Testis (tissue), 3 donors: ENCODE measurements around the gene PIN4. TPM values are rescaled to one million over a fixed set of nuclear protein-coding genes. Genes with fewer than 3 reads are reported as not detected.
"Not testable (repeated sequence)": the region's sequence is repeated elsewhere in the genome, so short reads cannot be mapped to it uniquely, and the experiment has no call there.

Source experiments
- DNase-seq: peaks from one replicate; pipeline ENCODE4 v3.0.0-alpha.2; 2019
- H3K27ac ChIP-seq, 2 donors: fragments of 200-600 bp; sonication (generic); one replicate each; pipeline ENCODE4 v1.5.1; 2019
- H3K27me3 ChIP-seq: fragments of 200-600 bp; sonication (generic); one replicate; pipeline ENCODE4 v1.5.1; 2019
- H3K36me3 ChIP-seq: fragments of 200-600 bp; sonication (generic); one replicate; pipeline ENCODE4 v1.5.1; 2017; ENCODE audit warnings: low read depth; ENCODE audit errors: missing control alignments
- H3K4me1 ChIP-seq: fragments of 200-600 bp; sonication (generic); one replicate; pipeline ENCODE4 v1.5.1; 2019
- H3K4me3 ChIP-seq, 2 donors: fragments of 200-600 bp; sonication (generic); one replicate each; pipeline ENCODE4 v1.5.1; 2017 to 2019
- H3K9me3 ChIP-seq: fragments of 200-600 bp; sonication (generic); one replicate; pipeline ENCODE4 v1.5.1; 2017
- POLR2A ChIP-seq: fragments of 450-650 bp; IDR thresholded peaks from one replicate; pipeline ENCODE4 v1.6.1; 2017; ENCODE audit warnings: antibody characterized with exemption, mild to moderate bottlenecking, moderate library complexity
- WGBS, 2 donors: methylation state at CpG; one replicate each; pipeline ENCODE4 v1.1.5; 2018; 5-methylcytosine and 5-hydroxymethylcytosine counted together
- intact Hi-C: fragments of 100-400 bp; cut with DNase I; formaldehyde crosslinking; loops from one replicate; pipeline ENCODE4 v1.15.1; 2023; ENCODE audit warnings: low total_unique reads
- polyA plus RNA-seq: library from polyadenylated mRNA; stranded (reverse); fragments of 350-450 nt; fragmentation: Illumina TruSeq; extraction: RNeasy Lipid Tissue Mini Kit (QIAGEN cat#74804); gene quantifications from one replicate; pipeline ENCODE4 v1.2.3, GENCODE V29; 2014; ENCODE audit warnings: low read depth, low replicate concordance; ENCODE audit not compliant: insufficient read depth
- total RNA-seq, 2 donors: library from RNA; depleted of rRNA; stranded (reverse); fragments of >200 nt; gene quantifications; one replicate each; pipeline ENCODE4 v1.2.3, GENCODE V29; 2016
- TF ChIP-seq, protein P1 (sequence below), 3 experiments: fragments of 450-650 bp in 2 of 3; fragments of 200-600 bp in 1 of 3; sonication (generic) in 1 of 3; IDR thresholded peaks; one replicate each; pipeline ENCODE4 v1.5.1; 2016 to 2019; ENCODE audit warnings: antibody characterized with exemption in 3 of 3, mild to moderate bottlenecking in 2 of 3, moderate library complexity in 1 of 3

PIN4 gene
- total and polyA plus RNA-seq, 3 donors from 2014 or later, result 8.2 to 8.7 (median 8.2) TPM

DNA sequence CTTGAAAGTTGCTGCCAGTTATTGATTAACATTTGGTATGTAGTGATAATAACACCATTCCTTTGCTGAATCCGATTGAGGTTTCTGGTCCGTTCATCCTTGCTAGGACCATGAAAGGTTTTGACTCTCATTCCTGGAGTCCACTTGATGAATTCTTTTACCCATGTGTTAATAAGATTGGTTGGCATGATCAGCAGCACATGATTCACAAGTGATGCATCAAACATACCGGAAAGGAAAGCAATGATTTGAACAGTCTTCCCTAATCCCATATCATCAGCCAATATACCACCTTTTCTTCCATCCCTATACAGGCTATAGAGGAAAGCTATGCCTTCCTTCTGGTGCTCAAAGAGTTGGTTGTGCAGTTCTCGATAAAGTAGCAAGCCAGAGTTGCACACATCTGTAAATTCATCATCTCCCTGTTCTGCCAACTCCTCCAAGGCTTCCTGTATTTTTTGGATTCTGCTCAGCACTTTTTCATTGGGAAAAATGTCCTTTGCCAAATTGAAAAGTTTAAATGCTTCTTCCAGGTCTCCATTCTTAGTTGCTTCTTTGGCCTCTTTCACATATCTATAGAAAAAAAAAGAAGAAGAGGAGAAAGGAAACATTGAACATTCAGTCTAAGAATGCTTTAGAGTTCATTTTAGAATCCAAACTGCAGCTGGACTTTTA lies 26.7 kb downstream of the PIN4 start:
- intact Hi-C loops, result no loop called here
- no peaks in the 10 kb centered on the region for H3K36me3 ChIP-seq
- no peaks in the 10 kb centered on the region for H3K4me1 ChIP-seq
- WGBS, 2 donors, result 87 to 95% methylated on average over 4 of the region's 4 CpGs
- no peaks in the 10 kb centered on the region for H3K9me3 ChIP-seq
- no peaks in the 10 kb centered on the region for H3K27me3 ChIP-seq
- TF ChIP-seq, protein P1, sequence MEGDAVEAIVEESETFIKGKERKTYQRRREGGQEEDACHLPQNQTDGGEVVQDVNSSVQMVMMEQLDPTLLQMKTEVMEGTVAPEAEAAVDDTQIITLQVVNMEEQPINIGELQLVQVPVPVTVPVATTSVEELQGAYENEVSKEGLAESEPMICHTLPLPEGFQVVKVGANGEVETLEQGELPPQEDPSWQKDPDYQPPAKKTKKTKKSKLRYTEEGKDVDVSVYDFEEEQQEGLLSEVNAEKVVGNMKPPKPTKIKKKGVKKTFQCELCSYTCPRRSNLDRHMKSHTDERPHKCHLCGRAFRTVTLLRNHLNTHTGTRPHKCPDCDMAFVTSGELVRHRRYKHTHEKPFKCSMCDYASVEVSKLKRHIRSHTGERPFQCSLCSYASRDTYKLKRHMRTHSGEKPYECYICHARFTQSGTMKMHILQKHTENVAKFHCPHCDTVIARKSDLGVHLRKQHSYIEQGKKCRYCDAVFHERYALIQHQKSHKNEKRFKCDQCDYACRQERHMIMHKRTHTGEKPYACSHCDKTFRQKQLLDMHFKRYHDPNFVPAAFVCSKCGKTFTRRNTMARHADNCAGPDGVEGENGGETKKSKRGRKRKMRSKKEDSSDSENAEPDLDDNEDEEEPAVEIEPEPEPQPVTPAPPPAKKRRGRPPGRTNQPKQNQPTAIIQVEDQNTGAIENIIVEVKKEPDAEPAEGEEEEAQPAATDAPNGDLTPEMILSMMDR (IDR thresholded peaks at IDR 0.05), result no peak
- TF ChIP-seq POLR2A, result no peak
- no peak overlapping the region for H3K4me3 ChIP-seq
- no peak for DNase-seq
- no peak overlapping the region for H3K27ac ChIP-seq

DNA sequence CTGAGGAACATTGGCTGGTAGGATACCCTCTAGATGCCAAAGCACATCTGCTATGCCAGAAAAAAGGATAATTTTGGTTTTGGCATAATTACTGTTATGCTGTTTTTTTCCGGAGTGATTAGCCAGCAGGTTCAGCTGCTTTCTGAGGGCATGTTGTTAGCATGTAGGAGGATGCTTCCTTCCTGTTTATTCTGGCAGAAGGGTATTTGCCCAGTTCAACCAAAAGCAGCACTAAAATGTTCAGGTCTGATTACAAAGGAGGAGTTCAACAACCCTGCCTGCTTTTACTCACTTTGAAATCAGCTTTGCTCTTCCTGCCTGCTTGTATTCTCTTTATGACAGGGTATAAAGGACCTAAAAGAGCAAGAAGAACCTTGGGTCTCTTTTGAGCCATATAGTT lies 35.4 kb downstream of the PIN4 start:
- 33 to 43% methylated on average over 1 of the region's 1 CpG for WGBS, 2 donors
- H3K4me1 ChIP-seq, result no peaks in the 10 kb centered on the region
- H3K27ac ChIP-seq, result no peak overlapping the region
- no peaks in the 10 kb centered on the region for H3K9me3 ChIP-seq
- no peaks in the 10 kb centered on the region for H3K36me3 ChIP-seq
- intact Hi-C loops, result no loop called here
- DNase-seq, result no peak
- TF ChIP-seq POLR2A, result no peak
- TF ChIP-seq, protein P1 (IDR thresholded peaks at IDR 0.05), result no peak
- no peak overlapping the region for H3K4me3 ChIP-seq
- H3K27me3 ChIP-seq, result no peaks in the 10 kb centered on the region

DNA sequence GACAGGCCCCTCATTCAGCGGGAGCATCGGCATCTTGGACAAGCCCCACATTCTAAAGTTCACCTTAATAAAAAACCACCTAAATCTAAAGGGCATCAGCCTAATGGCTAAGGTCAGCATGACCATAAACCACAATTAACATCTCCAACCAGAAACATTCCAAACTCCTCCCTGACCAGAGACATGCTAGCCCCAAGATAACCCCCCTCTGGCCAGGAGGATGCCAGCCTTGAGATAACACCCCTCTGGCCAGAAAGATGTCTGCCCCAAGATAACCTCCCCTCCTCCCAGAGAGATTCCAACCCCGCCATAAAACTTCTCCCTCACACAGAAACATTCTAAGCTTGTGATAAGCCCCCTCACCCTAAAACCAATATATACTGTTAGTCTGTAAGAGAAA lies 38.8 kb downstream of the PIN4 start:
- H3K27ac ChIP-seq, intact Hi-C loops, H3K36me3 ChIP-seq, H3K4me3 ChIP-seq, H3K9me3 ChIP-seq, H3K4me1 ChIP-seq, DNase-seq, H3K27me3 ChIP-seq: not testable (repeated sequence)
- 92 to 95% methylated on average over 3 of the region's 3 CpGs for WGBS, 2 donors

DNA sequence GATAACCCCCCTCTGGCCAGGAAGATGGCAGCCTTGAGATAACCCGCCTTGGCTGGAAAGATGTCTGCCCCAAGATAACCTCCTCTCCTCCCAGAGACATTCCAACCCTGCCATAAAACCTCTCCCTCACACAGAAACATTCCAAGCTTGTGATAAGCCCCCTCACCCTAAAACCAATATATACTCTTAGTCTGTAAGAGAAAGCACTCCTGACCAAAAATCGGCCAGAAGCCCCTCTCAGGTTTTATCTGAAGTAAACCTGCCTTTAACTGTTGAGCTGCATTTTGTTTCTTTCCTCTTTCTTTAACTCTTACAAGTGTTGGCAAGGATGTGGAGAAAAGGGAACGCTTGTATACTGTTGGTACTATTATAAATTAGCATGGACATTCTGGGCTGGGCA lies 48.7 kb downstream of the PIN4 start:
- no peak for TF ChIP-seq POLR2A
- TF ChIP-seq, protein P1 (IDR thresholded peaks at IDR 0.05), result no peak
- no peaks in the 10 kb centered on the region for H3K27me3 ChIP-seq
- H3K36me3 ChIP-seq, result no peaks in the 10 kb centered on the region
- H3K4me3 ChIP-seq, result no peak overlapping the region
- H3K4me1 ChIP-seq, result no peaks in the 10 kb centered on the region
- no peaks in the 10 kb centered on the region for H3K9me3 ChIP-seq
- intact Hi-C loops, result no loop called here
- DNase-seq, result no peak
- no peak overlapping the region for H3K27ac ChIP-seq
- WGBS, 2 donors, result 88 to 100% methylated on average over 2 to 3 of the region's 3 CpGs

DNA sequence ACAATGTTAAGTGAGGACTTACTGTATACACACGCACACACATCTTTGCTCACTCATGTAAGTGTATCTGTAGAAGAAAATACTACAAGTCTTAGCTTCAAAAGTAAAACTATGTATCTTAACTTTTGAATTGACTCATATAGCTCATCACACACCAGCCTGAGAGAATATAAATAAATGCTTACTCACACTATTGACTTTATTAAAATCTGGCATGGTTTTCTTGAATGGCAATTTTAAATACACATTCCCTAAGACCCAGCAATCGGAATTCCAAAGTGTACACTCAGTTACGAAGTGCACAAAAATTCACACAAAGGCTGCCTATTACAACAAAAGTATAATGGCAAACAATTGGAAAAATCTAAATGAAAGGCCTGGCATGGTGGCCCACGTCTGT lies 55.3 kb downstream of the PIN4 start:
- Histone ChIP-seq H3K9me3 (no peaks in the 10 kb centered on the region), H3K27me3 (no peaks in the 10 kb centered on the region), H3K4me1 (no peaks in the 10 kb centered on the region), H3K4me3 (no peak overlapping the region), H3K36me3 (no peaks in the 10 kb centered on the region), H3K27ac (no peak overlapping the region)
- TF ChIP-seq, protein P1 (IDR thresholded peaks at IDR 0.05), result no peak
- TF ChIP-seq POLR2A, result no peak
- WGBS, 2 donors, result 78 to 86% methylated on average over 4 of the region's 4 CpGs
- DNase-seq, result no peak
- intact Hi-C loops, result no loop called here
